Spleen (tissue), 11 donors: Measurements from ENCODE around the gene TMEM121. TPM values are rescaled to one million over a fixed set of nuclear protein-coding genes. Genes with fewer than 3 reads are reported as not detected.

Experiments used
- DNase-seq: peaks from one replicate; pipeline ENCODE4 v3.0.0-alpha.2; 2020
- H3K27ac ChIP-seq, 8 donors: fragments of 200-600 bp; sonication (generic) in 7 of 8; 1 replicate in 4 of 8; 2 replicates in 4 of 8; pipeline versions ENCODE4 v1.5.0 to v1.8.0; 2016 to 2021; ENCODE audit warnings: inconsistent platforms in 4 of 8, mild to moderate bottlenecking in 4 of 8, moderate library complexity in 1 of 8
- H3K27me3 ChIP-seq, 7 donors: fragments of 200-600 bp; sonication (generic) in 6 of 7; replicated peaks in 1 of 7; 1 replicate in 4 of 7; 2 replicates in 3 of 7; pipeline versions ENCODE4 v1.5.0 to v1.8.0; 2016 to 2021; ENCODE audit warnings: inconsistent platforms in 3 of 7, mild to moderate bottlenecking in 1 of 7
- H3K36me3 ChIP-seq, 6 donors: fragments of 200-600 bp; sonication (generic) in 5 of 6; 1 replicate in 4 of 6; 2 replicates in 2 of 6; pipeline versions ENCODE4 v1.5.0 to v1.8.0; 2016 to 2021; ENCODE audit warnings: inconsistent platforms in 2 of 6
- H3K4me1 ChIP-seq, 6 donors: fragments of 200-600 bp; sonication (generic) in 5 of 6; 1 replicate in 3 of 6; 2 replicates in 3 of 6; pipeline versions ENCODE4 v1.5.0 to v1.8.0; 2016 to 2021; ENCODE audit warnings: inconsistent platforms in 3 of 6
- H3K4me3 ChIP-seq, 8 donors: fragments of 200-600 bp; sonication (generic) in 7 of 8; 1 replicate in 4 of 8; 2 replicates in 4 of 8; pipeline versions ENCODE4 v1.5.0 to v1.8.0; 2016 to 2021; ENCODE audit warnings: inconsistent platforms in 4 of 8, mild to moderate bottlenecking in 4 of 8, moderate library complexity in 2 of 8
- H3K9me3 ChIP-seq, 8 donors: fragments of 200-600 bp; sonication (generic) in 7 of 8; 1 replicate in 4 of 8; 2 replicates in 4 of 8; pipeline versions ENCODE4 v1.5.0 to v1.8.0; 2016 to 2021; ENCODE audit warnings: inconsistent platforms in 4 of 8
- CTCF ChIP-seq, 11 experiments: fragments of 200-600 bp in 7 of 11; fragments of 450-650 bp in 4 of 11; sonication (generic) in 4 of 11; IDR thresholded peaks in 8 of 11; conservative IDR thresholded peaks in 3 of 11; 1 replicate in 7 of 11; 2 replicates in 4 of 11; pipeline versions ENCODE4 v1.4.0 to v1.8.0; 2016 to 2021; ENCODE audit warnings: antibody characterized with exemption in 11 of 11, inconsistent platforms in 4 of 11, mild to moderate bottlenecking in 1 of 11
- POLR2A ChIP-seq, 3 donors: fragments of 450-650 bp; IDR thresholded peaks; one replicate each; pipeline ENCODE4 v1.5.1; 2017; ENCODE audit warnings: antibody characterized with exemption in 3 of 3, mild to moderate bottlenecking in 1 of 3
- POLR2AphosphoS5 ChIP-seq, 3 donors: sonication (generic); formaldehyde crosslinking; IDR thresholded peaks; one replicate each; pipeline ENCODE4 v1.5.1; 2017; ENCODE audit warnings: antibody characterized with exemption in 3 of 3
- WGBS, 5 donors: extraction: QIAGEN DNeasy Blood & Tissue Kit in 3 of 5; methylation state at CpG; one replicate each; pipeline versions ENCODE4 v1.1.5 to v1.1.7; 2013 to 2018; 5-methylcytosine and 5-hydroxymethylcytosine counted together
- intact Hi-C: fragments of 100-400 bp; cut with DNase I; formaldehyde crosslinking; loops from one replicate; pipeline ENCODE4 v1.15.0; 2023; ENCODE audit warnings: low total_unique reads
- polyA plus RNA-seq, 3 donors: library from polyadenylated mRNA; stranded (reverse); fragments of 200-250 nt; gene quantifications; one replicate each; pipeline ENCODE4 v1.2.1, GENCODE V29; 2013
- total RNA-seq, 7 donors: library from RNA; depleted of rRNA in 3 of 7; stranded (reverse); fragments of >200 nt in 3 of 7; fragmentation: NEBNext Ultra II Directional in 4 of 7; extraction: Animal tissue kit (Norgen Biotek cat#: 25700) in 4 of 7; gene quantifications; one replicate each; pipeline versions ENCODE4 v1.1.0 to v1.2.1, GENCODE V29; 2016 to 2021
- donor health status: healthy with polysubstance abuse.
- donor health status: DM: no; HTN: no; CAD: no; lungs with moderate emphysema.
- donor health status: DM: no; HTN: no; CAD: no.
- donor health status: Bipolar disorder and iron deficiency.
- donor health status: healthy.
- donor health status: DM: no; HTN: no; CAD: no.
- donor health status: DM: yes; HTN: yes; CAD: no.

The TMEM121 gene
- total and polyA plus RNA-seq, 10 donors = 3.3 to 10.4 (median 4.6) TPM

- peaks cover 0 to 35% (median 3%) of the 10 kb centered on the region in 7 donors for H3K27me3 ChIP-seq
- DNase-seq = peak; percentile 94
- peak overlapping the region; percentile 45 to 97 (median 75) for H3K4me3 ChIP-seq
- H3K9me3 ChIP-seq = no peaks in the 10 kb centered on the region
- H3K27ac ChIP-seq = peak overlapping the region; percentile 86 to 95 (median 92)
- intact Hi-C loops = loop anchor here (5.0 kb wide), 1 partner anchor 117 kb away; no protein-coding TSS in a partner anchor
- H3K36me3 ChIP-seq = peaks cover 0 to 19% (median 0%) of the 10 kb centered on the region in 6 donors
- 2 to 4% (median 2%) methylated on average over 31 to 43 of the region's 44 CpGs for WGBS, 5 donors
- TF ChIP-seq POLR2A (IDR thresholded peaks at IDR 0.05) = no peak
- peak; percentile 40 to 83 (median 74) for TF ChIP-seq CTCF (IDR thresholded peaks at IDR 0.05 in 8 of 11, conservative IDR thresholded peaks at IDR 0.05 in 3 of 11)
- peak; percentile 50 to 70 (median 69) for TF ChIP-seq POLR2AphosphoS5 (IDR thresholded peaks at IDR 0.05)
- peaks cover 36 to 73% (median 66%) of the 10 kb centered on the region in 6 donors for H3K4me1 ChIP-seq
These were observed 36.7 kb upstream of the TMEM121 start for GRCh38 chr14:105489542-105490266.

GRCh38 chr14:105490267-105490571, 36.2 kb upstream of the TMEM121 start:
- Histone ChIP-seq H3K4me3 (peak overlapping the region; percentile 45 to 97 (median 75)), H3K27ac (peak overlapping the region; percentile 86 to 95 (median 92)), H3K4me1 (peaks cover 33 to 68% (median 61%) of the 10 kb centered on the region in 6 donors), H3K36me3 (peaks cover 0 to 19% (median 0%) of the 10 kb centered on the region in 6 donors), H3K9me3 (no peaks in the 10 kb centered on the region), H3K27me3 (peaks cover 0 to 30% (median 3%) of the 10 kb centered on the region in 7 donors)
- TF ChIP-seq POLR2AphosphoS5 (IDR thresholded peaks at IDR 0.05) (no peak), CTCF (IDR thresholded peaks at IDR 0.05 in 8 of 11, conservative IDR thresholded peaks at IDR 0.05 in 3 of 11) (no peak), POLR2A (IDR thresholded peaks at IDR 0.05) (no peak)
- intact Hi-C loops = no loop called here
- no peak for DNase-seq
- WGBS, 5 donors = 0 to 1% (median 0%) methylated on average over 17 to 33 of the region's 33 CpGs; no CpG with 5 or more reads in 1 of the 5 donors

- intact Hi-C loops = no loop called here
- Histone ChIP-seq H3K4me3 (peak within 1 kb of the TSS; percentile 68 to 97 (median 82)), H3K4me1 (peaks cover 29 to 63% (median 56%) of the 10 kb centered on the region in 6 donors), H3K27ac (peak within 1 kb of the TSS; percentile 86 to 95 (median 92)), H3K27me3 (peaks cover 0 to 24% (median 3%) of the 10 kb centered on the region in 7 donors), H3K9me3 (no peaks in the 10 kb centered on the region), H3K36me3 (peaks cover 0 to 19% (median 0%) of the 10 kb centered on the region in 6 donors)
- TF ChIP-seq POLR2A (IDR thresholded peaks at IDR 0.05) = peak in 1 of 3 donors; percentile 52
- TF ChIP-seq POLR2AphosphoS5 (IDR thresholded peaks at IDR 0.05) = peak; percentile 71 to 87 (median 82)
- peak; percentile 71 to 98 (median 95) for TF ChIP-seq CTCF (IDR thresholded peaks at IDR 0.05 in 8 of 11, conservative IDR thresholded peaks at IDR 0.05 in 3 of 11)
- peak; percentile 100 for DNase-seq
- WGBS, 5 donors = 0 to 4% (median 0%) methylated on average over 9 to 94 of the region's 94 CpGs
These were observed 35.6 kb upstream of the TMEM121 start, which contains the start of gene TEDC1 for GRCh38 chr14:105490572-105491365. Gene TEDC1 (plus strand): TSS chr14:105491246. CDS start chr14:105491376, 130 bp downstream.
